Activated naive CD8-positive, alpha-beta T cell treated with anti-CD3 and anti-CD28 coated beads for 36 hours (primary cell): Measurements from ENCODE around the gene TRNP1. TPM values are rescaled to one million over a fixed set of nuclear protein-coding genes. Genes with fewer than 3 reads are reported as not detected.
"Not testable (repeated sequence)": the region's sequence is repeated elsewhere in the genome, so short reads cannot be mapped to it uniquely, and the experiment has no call there.

Experiments
- DNase-seq: peaks from one replicate; pipeline ENCODE4 v3.0.0; 2021
- H3K27ac Mint-ChIP-seq: one replicate; pipeline ENCODE4 v1.8.0; 2022; ENCODE audit warnings: mild to moderate bottlenecking, moderate library complexity, mixed read lengths
- H3K27me3 Mint-ChIP-seq: one replicate; pipeline ENCODE4 v1.8.0; 2022; ENCODE audit warnings: mild to moderate bottlenecking, mixed read lengths
- H3K36me3 Mint-ChIP-seq: one replicate; pipeline ENCODE4 v1.8.0; 2021; ENCODE audit warnings: mild to moderate bottlenecking, mixed read lengths
- H3K4me1 Mint-ChIP-seq: one replicate; pipeline ENCODE4 v1.8.0; 2021; ENCODE audit warnings: mixed read lengths
- H3K4me3 Mint-ChIP-seq: one replicate; pipeline ENCODE4 v1.8.0; 2022; ENCODE audit warnings: mild to moderate bottlenecking, moderate library complexity, mixed read lengths
- H3K9me3 Mint-ChIP-seq: one replicate; pipeline ENCODE4 v1.8.0; 2022; ENCODE audit warnings: mixed read lengths
- total RNA-seq, 2 experiments: library from RNA; stranded (reverse); gene quantifications; one replicate each; pipeline ENCODE4 v1.2.3, GENCODE V29; 2021

TRNP1 gene
- total RNA-seq, 2 experiments from 2014 or later = 0.40 to 0.64 TPM

DNA sequence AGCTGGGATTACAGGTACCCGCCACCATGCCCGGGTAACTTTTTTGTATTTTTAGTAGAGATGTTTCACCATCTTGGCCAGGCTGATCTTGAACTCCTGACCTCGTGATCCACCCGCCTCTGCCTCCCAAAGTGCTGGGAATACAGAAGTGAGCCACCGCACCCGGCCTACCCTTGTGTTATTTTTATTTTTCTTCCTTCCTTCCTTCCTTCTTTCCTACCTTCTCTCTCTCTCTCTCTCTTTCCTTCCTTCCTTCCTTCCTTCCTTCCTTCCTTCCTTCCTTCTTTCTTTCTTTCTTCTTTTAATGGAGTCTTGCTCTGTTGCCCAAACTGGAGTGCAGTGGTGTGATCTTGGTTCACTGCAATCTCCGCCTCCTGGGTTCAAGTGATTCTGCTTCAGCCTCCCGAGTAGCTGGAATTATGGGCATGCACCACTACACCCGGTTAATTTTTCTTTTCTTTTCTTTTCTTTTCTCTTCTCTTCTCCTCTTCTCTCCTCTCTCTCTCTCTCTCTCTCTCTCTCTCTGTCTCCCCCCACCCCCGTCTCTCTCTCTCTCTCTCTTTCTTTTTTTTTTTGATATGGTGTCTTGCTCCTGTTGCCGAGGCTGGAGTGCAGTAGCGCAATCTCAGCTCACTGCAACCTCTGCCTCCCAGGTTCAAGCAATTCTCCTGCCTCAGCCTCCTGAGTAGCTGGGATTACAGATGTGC is 3.9 kb upstream of the TRNP1 start:
- not testable (repeated sequence) for H3K27ac Mint-ChIP-seq
- H3K27me3 Mint-ChIP-seq = peaks cover 55% of the 10 kb centered on the region

GRCh38 chr1:26991310-26992116 is 2.0 kb upstream of the TRNP1 start:
- H3K4me3 Mint-ChIP-seq = no peak overlapping the region
- DNase-seq = no peak
- peaks cover 65% of the 10 kb centered on the region for H3K27me3 Mint-ChIP-seq
- peaks cover 17% of the 10 kb centered on the region for H3K4me1 Mint-ChIP-seq
- H3K36me3 Mint-ChIP-seq = no peaks in the 10 kb centered on the region
- H3K27ac Mint-ChIP-seq = no peak overlapping the region
- no peaks in the 10 kb centered on the region for H3K9me3 Mint-ChIP-seq

More for the DNA sequence above, 3.9 kb upstream of the TRNP1 start:
- not testable (repeated sequence) for H3K9me3 Mint-ChIP-seq, H3K36me3 Mint-ChIP-seq, H3K4me3 Mint-ChIP-seq, DNase-seq
- H3K4me1 Mint-ChIP-seq = peaks cover 12% of the 10 kb centered on the region

GRCh38 chr1:26994020-26994786 is 711 bp downstream of the TRNP1 start:
- H3K36me3 Mint-ChIP-seq = no peaks in the 10 kb centered on the region
- DNase-seq = peak; percentile 52
- H3K27me3 Mint-ChIP-seq = peaks cover 75% of the 10 kb centered on the region
- peak overlapping the region; percentile 73 for H3K4me3 Mint-ChIP-seq
- H3K4me1 Mint-ChIP-seq = peaks cover 23% of the 10 kb centered on the region
- no peak overlapping the region for H3K27ac Mint-ChIP-seq
- H3K9me3 Mint-ChIP-seq = no peaks in the 10 kb centered on the region

GRCh38 chr1:26994787-26995517 is 1.5 kb downstream of the TRNP1 start:
- H3K27me3 Mint-ChIP-seq = peaks cover 68% of the 10 kb centered on the region
- no peak for DNase-seq
- H3K9me3 Mint-ChIP-seq = no peaks in the 10 kb centered on the region
- no peak overlapping the region for H3K27ac Mint-ChIP-seq
- H3K36me3 Mint-ChIP-seq = no peaks in the 10 kb centered on the region
- peaks cover 23% of the 10 kb centered on the region for H3K4me1 Mint-ChIP-seq
- peak overlapping the region; percentile 73 for H3K4me3 Mint-ChIP-seq

- Mint-ChIP-seq H3K27ac (no peak overlapping the region), H3K4me3 (no peak overlapping the region), H3K36me3 (no peaks in the 10 kb centered on the region), H3K27me3 (peaks cover 57% of the 10 kb centered on the region), H3K4me1 (peaks cover 23% of the 10 kb centered on the region), H3K9me3 (no peaks in the 10 kb centered on the region)
- no peak for DNase-seq
Measured at GRCh38 chr1:26996024-26996423, 2.5 kb downstream of the TRNP1 start.

GRCh38 chr1:26996665-26997064 is 3.2 kb downstream of the TRNP1 start:
- Mint-ChIP-seq H3K27me3 (peaks cover 52% of the 10 kb centered on the region), H3K4me3 (no peak overlapping the region), H3K4me1 (peaks cover 19% of the 10 kb centered on the region), H3K9me3 (no peaks in the 10 kb centered on the region), H3K36me3 (no peaks in the 10 kb centered on the region), H3K27ac (no peak overlapping the region)
- DNase-seq = no peak

DNA sequence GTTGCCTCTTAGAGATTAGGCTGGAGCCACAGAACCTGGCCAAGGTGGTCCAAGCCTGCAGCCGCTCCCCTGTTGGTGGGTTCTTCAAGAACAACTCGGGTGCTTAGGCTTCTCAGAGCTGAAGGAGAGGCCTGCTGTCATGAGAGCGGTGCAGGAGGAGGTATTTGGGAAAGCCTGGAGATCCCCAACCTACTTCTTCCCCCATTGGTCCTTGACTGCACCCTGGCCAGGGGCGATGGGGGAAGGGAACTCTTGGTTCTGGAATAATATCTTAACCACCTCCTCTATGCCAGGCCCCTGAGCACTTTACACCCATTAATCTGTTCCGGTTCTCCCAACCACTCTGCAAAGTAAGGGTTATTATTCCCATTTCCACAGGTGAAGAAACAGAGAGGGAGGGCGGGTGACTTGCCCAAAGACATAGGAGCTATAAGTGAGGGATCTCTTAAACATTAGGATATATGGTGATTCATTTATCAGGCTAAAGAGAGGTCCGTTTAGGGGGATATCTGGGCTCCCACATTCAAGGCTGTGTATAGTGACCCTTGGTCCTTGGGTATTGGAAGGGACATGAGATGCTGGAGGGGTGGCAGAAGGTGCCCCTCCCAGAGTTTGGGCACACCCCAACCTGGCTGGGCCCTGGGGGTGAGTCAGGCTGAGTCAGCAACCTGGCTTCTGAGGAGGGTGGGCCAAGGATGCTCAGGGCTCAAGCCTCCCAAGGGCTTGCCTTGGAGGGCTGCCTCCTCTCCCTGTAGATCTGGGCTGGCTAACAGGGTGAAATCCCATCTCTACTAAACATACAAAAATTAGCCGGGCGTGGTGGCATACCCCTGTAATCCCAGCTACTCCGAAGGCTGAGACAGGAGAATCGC is 5.2 kb downstream of the TRNP1 start:
- peaks cover 12% of the 10 kb centered on the region for H3K4me1 Mint-ChIP-seq
- no peak overlapping the region for H3K27ac Mint-ChIP-seq
- no peak overlapping the region for H3K4me3 Mint-ChIP-seq
- H3K9me3 Mint-ChIP-seq = no peaks in the 10 kb centered on the region
- DNase-seq = no peak
- H3K27me3 Mint-ChIP-seq = peaks cover 37% of the 10 kb centered on the region
- H3K36me3 Mint-ChIP-seq = no peaks in the 10 kb centered on the region

- Mint-ChIP-seq H3K4me3 (no peak overlapping the region), H3K27ac (no peak overlapping the region), H3K36me3 (no peaks in the 10 kb centered on the region), H3K9me3 (no peaks in the 10 kb centered on the region), H3K27me3 (peaks cover 35% of the 10 kb centered on the region), H3K4me1 (peaks cover 11% of the 10 kb centered on the region)
- no peak for DNase-seq
Measured at GRCh38 chr1:26999440-26999987, 6.0 kb downstream of the TRNP1 start.

DNA sequence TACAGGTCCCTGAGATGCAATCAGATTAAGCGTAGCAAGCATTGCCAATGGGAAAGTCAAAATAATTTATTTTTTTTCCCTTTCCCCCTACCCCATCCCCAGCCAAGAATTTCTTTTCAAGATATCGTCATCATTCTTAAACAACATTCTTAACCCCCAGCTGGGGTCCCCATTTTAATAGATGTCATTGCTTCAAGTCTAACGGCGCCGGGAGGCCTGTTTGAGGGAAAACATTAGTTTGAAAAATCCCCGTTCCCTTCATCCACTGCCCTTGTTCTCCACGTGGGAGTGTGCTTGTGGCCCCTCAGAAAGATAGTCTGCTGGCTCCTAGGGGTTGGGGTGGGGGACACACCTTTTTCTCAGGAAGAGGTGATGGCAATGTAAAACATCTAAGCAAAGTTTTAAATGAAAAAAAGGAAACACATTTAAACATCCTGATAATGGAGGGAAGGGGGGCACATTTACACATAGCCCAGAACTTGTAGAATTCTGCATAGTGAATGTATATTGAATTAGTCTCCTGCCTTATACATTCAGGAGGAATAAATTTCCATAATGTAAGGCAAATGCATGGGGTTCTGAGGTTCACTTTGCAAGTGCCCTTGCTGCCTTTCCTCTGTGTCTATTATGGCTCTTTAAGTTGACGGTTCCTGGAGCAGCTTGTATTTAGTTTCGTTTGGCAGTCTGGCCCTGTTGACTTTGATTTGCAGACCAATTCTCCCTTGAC is 6.8 kb downstream of the TRNP1 start:
- Mint-ChIP-seq H3K9me3 (no peaks in the 10 kb centered on the region), H3K36me3 (no peaks in the 10 kb centered on the region), H3K27ac (no peak overlapping the region), H3K4me1 (peaks cover 9% of the 10 kb centered on the region), H3K4me3 (no peak overlapping the region), H3K27me3 (peaks cover 28% of the 10 kb centered on the region)
- no peak for DNase-seq

DNA sequence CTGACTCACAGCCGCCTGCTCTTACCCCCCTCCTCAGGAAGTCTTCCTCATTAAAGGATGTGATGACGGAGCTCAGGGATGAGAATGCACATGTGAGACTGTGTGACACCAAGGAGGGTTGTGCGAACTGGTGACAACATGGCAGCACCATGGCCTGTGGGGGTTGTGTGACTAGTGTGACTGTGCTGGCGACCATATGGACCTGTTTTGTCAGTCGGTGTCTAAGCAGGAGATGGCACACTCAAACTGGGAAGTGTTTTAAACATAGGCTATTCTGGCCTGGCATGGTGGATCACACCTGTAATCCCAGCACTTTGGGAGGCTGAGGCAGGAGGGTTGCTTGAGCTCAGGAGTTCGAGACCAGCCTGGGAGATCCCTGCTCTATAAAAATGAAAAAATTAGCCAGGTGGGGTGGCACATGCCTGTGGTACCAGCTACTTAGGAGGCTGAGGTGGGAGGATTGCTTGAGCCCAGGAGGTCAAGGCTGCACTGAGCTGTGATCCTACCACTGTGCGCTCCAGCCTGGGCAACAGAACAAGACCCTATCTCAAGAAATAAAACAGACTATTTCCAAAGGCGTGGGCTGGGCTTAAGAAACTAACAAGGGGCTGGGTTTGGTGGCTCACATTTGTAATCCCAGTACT is 7.4 kb downstream of the TRNP1 start:
- Mint-ChIP-seq H3K4me1 (peaks cover 6% of the 10 kb centered on the region), H3K4me3 (no peak overlapping the region), H3K27me3 (peaks cover 21% of the 10 kb centered on the region), H3K9me3 (no peaks in the 10 kb centered on the region), H3K36me3 (no peaks in the 10 kb centered on the region), H3K27ac (no peak overlapping the region)
- no peak for DNase-seq

DNA sequence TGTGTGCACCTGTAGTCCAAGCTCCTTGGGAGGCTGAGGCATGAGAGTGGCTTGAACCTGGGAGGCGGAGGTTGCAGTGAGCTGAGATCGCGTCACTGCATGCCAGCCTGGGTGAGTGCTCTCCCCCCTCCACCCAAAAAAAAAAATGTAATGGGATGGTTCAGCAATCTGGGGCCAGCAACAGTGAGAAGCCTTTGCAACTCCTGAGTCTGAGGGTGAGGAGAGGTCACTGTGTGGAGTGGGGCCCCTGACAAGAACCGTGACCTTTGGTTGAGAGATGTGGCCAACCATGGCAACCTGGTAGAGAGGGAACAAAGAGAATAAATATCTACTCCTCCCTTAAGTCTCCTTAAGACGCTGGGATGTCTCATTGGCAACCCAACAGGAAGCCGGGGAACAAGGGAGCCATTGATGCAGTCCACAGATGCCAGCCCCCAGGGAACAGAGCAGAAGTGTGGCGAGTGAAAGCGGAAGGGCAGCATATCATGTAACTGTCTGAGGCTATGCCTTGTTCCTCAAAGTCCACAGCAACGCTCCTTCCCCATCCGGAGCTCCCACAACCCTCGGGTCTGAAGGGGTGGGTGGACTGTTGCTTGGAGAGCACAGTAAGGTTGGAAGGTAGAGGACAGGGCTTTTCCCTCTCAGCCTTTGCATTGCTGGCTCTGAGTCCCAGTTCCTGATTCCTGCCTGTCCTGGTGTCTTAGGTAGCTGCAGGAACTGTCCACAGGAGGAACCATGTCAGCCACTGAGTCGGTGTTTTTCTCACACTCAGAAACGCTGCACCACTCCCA is 8.3 kb downstream of the TRNP1 start:
- Mint-ChIP-seq H3K27ac (no peak overlapping the region), H3K4me1 (peaks cover 6% of the 10 kb centered on the region), H3K4me3 (no peak overlapping the region), H3K27me3 (peaks cover 13% of the 10 kb centered on the region), H3K9me3 (no peaks in the 10 kb centered on the region), H3K36me3 (no peaks in the 10 kb centered on the region)
- DNase-seq = no peak

GRCh38 chr1:27003745-27004470 is 10.4 kb downstream of the TRNP1 start:
- H3K9me3 Mint-ChIP-seq = no peaks in the 10 kb centered on the region
- H3K4me3 Mint-ChIP-seq = no peak overlapping the region
- H3K27ac Mint-ChIP-seq = no peak overlapping the region
- no peak for DNase-seq
- H3K27me3 Mint-ChIP-seq = peaks cover 3% of the 10 kb centered on the region
- H3K4me1 Mint-ChIP-seq = no peaks in the 10 kb centered on the region
- H3K36me3 Mint-ChIP-seq = no peaks in the 10 kb centered on the region
